GM23338 (cell line): Measurements from ENCODE around the gene MAP2K5. TPM values are rescaled to one million over a fixed set of nuclear protein-coding genes. Genes with fewer than 3 reads are reported as not detected.

Experiments
- ATAC-seq: fragments of 200-7000 bp; cut with Tn5 transposase; 3 replicates; pipeline ENCODE4 v1.9.1; 2020
- DNase-seq: peaks from one replicate; pipeline ENCODE4 v3.0.0-alpha.2; 2015; ENCODE audit warnings: low spot score
- H2AFZ ChIP-seq: fragments of 200-600 bp; sonication (generic); 2 replicates; pipeline ENCODE4 v1.8.0; 2016; ENCODE audit warnings: antibody characterized with exemption, mild to moderate bottlenecking, moderate library complexity
- H3F3A ChIP-seq: fragments of 200-600 bp; sonication (generic); replicated peaks from 2 replicates; pipeline ENCODE4 v1.8.0; 2017; ENCODE audit warnings: antibody characterized with exemption, mixed run types, low read depth
- H3K27ac ChIP-seq: fragments of 200-600 bp; sonication (generic); 2 replicates; pipeline ENCODE4 v1.6.1; 2016; ENCODE audit warnings: low read depth
- H3K27me3 ChIP-seq: fragments of 200-600 bp; sonication (generic); 2 replicates; pipeline ENCODE4 v1.8.0; 2016; ENCODE audit warnings: mild to moderate bottlenecking, mixed run types, moderate library complexity; ENCODE audit not compliant: insufficient read depth
- H3K36me3 ChIP-seq: fragments of 200-600 bp; sonication (generic); 2 replicates; pipeline ENCODE4 v1.8.0; 2016; ENCODE audit warnings: mild to moderate bottlenecking; ENCODE audit not compliant: insufficient read depth
- H3K4me1 ChIP-seq: fragments of 200-600 bp; sonication (generic); 2 replicates; pipeline ENCODE4 v1.8.0; 2016; ENCODE audit warnings: mild to moderate bottlenecking, moderate library complexity; ENCODE audit not compliant: insufficient read depth
- H3K4me2 ChIP-seq: fragments of 200-600 bp; sonication (generic); 2 replicates; pipeline ENCODE4 v1.7.1; 2017; ENCODE audit warnings: mixed run types
- H3K4me3 ChIP-seq: fragments of 200-600 bp; sonication (generic); 2 replicates; pipeline ENCODE4 v1.6.1; 2016; ENCODE audit warnings: mixed run types
- H3K79me2 ChIP-seq: fragments of 200-600 bp; sonication (generic); replicated peaks from 2 replicates; pipeline ENCODE4 v1.8.0; 2017; ENCODE audit warnings: mild to moderate bottlenecking; ENCODE audit not compliant: insufficient read depth
- H3K9me2 ChIP-seq: fragments of 200-600 bp; sonication (generic); 2 replicates; pipeline ENCODE4 v1.8.0; 2017; ENCODE audit not compliant: insufficient read depth
- H4K20me1 ChIP-seq: fragments of 200-600 bp; sonication (generic); replicated peaks from 2 replicates; pipeline ENCODE4 v1.8.0; 2017; ENCODE audit warnings: mild to moderate bottlenecking; ENCODE audit not compliant: insufficient read depth
- H3K27ac Mint-ChIP-seq: 2 replicates; pipeline ENCODE4 v1.8.0; 2020; ENCODE audit warnings: inconsistent platforms, mild to moderate bottlenecking, moderate library complexity, mixed read lengths
- H3K27me3 Mint-ChIP-seq: 3 replicates; pipeline ENCODE4 v1.8.0; 2022; ENCODE audit warnings: low read depth, mild to moderate bottlenecking, moderate library complexity, mixed read lengths, inconsistent platforms; ENCODE audit not compliant: insufficient read depth, poor library complexity
- H3K36me3 Mint-ChIP-seq: 3 replicates; pipeline ENCODE4 v1.8.0; 2021; ENCODE audit warnings: low read depth, mild to moderate bottlenecking, inconsistent platforms, moderate library complexity, mixed read lengths
- H3K4me1 Mint-ChIP-seq: 3 replicates; pipeline ENCODE4 v1.8.0; 2020; ENCODE audit warnings: mild to moderate bottlenecking, inconsistent platforms, mixed read lengths
- H3K4me3 Mint-ChIP-seq: 3 replicates; pipeline ENCODE4 v1.8.0; 2021; ENCODE audit warnings: moderate library complexity, mild to moderate bottlenecking, inconsistent platforms, mixed read lengths
- H3K9me3 Mint-ChIP-seq: 3 replicates; pipeline ENCODE4 v1.8.0; 2020; ENCODE audit warnings: moderate library complexity, mild to moderate bottlenecking, inconsistent platforms, mixed read lengths
- CTCF ChIP-seq, 2 experiments: fragments of 200-600 bp in 1 of 2; sonication (generic) in 1 of 2; conservative IDR thresholded peaks; 2 replicates each; pipeline versions ENCODE4 v1.5.1 to v1.6.1; 2016 to 2017; ENCODE audit warnings: antibody characterized with exemption in 2 of 2, low read depth in 2 of 2, mild to moderate bottlenecking in 2 of 2, moderate library complexity in 1 of 2
- ETS1 ChIP-seq: IDR thresholded peaks from 2 replicates; pipeline ENCODE4 v1.6.1; 2016; ENCODE audit warnings: antibody characterized with exemption
- EZH2phosphoT487 ChIP-seq: fragments of 200-600 bp; sonication (generic); IDR thresholded peaks from one replicate; pipeline ENCODE4 v1.8.1; 2018; ENCODE audit warnings: antibody characterized with exemption; ENCODE audit not compliant: unreplicated experiment
- POLR2AphosphoS5 ChIP-seq: IDR thresholded peaks from 2 replicates; pipeline ENCODE4 v1.6.1; 2016; ENCODE audit warnings: antibody characterized with exemption, low read depth
- ZNF462 ChIP-seq: fragments of 250-450 bp; sonication (Bioruptor Pico); IDR thresholded peaks from 2 replicates; pipeline ENCODE4 v1.5.0; 2020; ENCODE audit warnings: mild to moderate bottlenecking, moderate library complexity
- polyA plus RNA-seq: library from polyadenylated mRNA; unstranded; fragments of >200 nt; fragmentation: Nextera tagmentation; extraction: Ambion mirVana; gene quantifications from 2 replicates; pipeline ENCODE4 v1.2.1, GENCODE V29; 2016
- total RNA-seq: library from RNA; depleted of rRNA; stranded (reverse); fragments of >200 nt; shearing (Covaris generic); gene quantifications from 2 replicates; pipeline ENCODE4 v1.2.3, GENCODE V29; 2014

MAP2K5 gene
- total and polyA plus RNA-seq, 2 experiments from 2014 or later = 6.5 to 13.6 TPM

- H3K36me3 Mint-ChIP-seq = peaks cover 9% of the 10 kb centered on the region; the same call in 1 of the 3 replicates
These were observed 252.5 kb downstream of the MAP2K5 start for GRCh38 chr15:67794832-67795574.

More at GRCh38 chr15:67794832-67795574, 252.5 kb downstream of the MAP2K5 start:
- TF ChIP-seq CTCF (conservative IDR thresholded peaks at IDR 0.05; ENCODE audit: low read depth in 2 of 2) (no peak), POLR2AphosphoS5 (no peak), ZNF462 (CRISPR knock-in tag) (no peak), ETS1 (no peak), EZH2phosphoT487 (no peak)
- H3K4me1 Mint-ChIP-seq = peaks cover 40% of the 10 kb centered on the region
- H3K4me1 ChIP-seq = peaks cover 33% of the 10 kb centered on the region
- peaks cover 6% of the 10 kb centered on the region for H3K27me3 Mint-ChIP-seq
- no peak overlapping the region for H3K4me3 ChIP-seq
- no peak overlapping the region for H3K4me2 ChIP-seq
- no peaks in the 10 kb centered on the region for H4K20me1 ChIP-seq
- DNase-seq (no peak), ATAC-seq (no peak)
- no peaks in the 10 kb centered on the region for H3K27me3 ChIP-seq
- no peak overlapping the region for H2AFZ ChIP-seq
- H3K27ac ChIP-seq = no peak overlapping the region
- peaks cover 7% of the 10 kb centered on the region; the same call in 2 of the 3 replicates for H3K9me3 Mint-ChIP-seq
- H3K4me3 Mint-ChIP-seq = no peak overlapping the region
- H3K27ac Mint-ChIP-seq = no peak overlapping the region
- no peaks in the 10 kb centered on the region for H3K79me2 ChIP-seq
- H3K9me2 ChIP-seq = 0 out of 2 replicates have a peak, but pooled peaks cover 2% of the 10 kb centered on the region
- no peaks in the 10 kb centered on the region for H3F3A ChIP-seq
- H3K36me3 ChIP-seq = no peaks in the 10 kb centered on the region
